ENCODE data around the gene AQP3. TPM values are rescaled to one million over a fixed set of nuclear protein-coding genes. Genes with fewer than 3 reads are reported as not detected.

The AQP3 gene
- total RNA-seq, 6 experiments from 2014 or later: 0.28 to 0.81 (median 0.53) TPM

- no peaks in the 10 kb centered on the region for H3K9me3 Mint-ChIP-seq
- H3K27me3 Mint-ChIP-seq (ENCODE audit: insufficient read depth): peaks cover 21% of the 10 kb centered on the region
- no peak for DNase-seq
- TF ChIP-seq CTCF (IDR thresholded peaks at IDR 0.05): no peak
- no peaks in the 10 kb centered on the region for H3K36me3 Mint-ChIP-seq (ENCODE audit: low read depth)
- H3K4me3 Mint-ChIP-seq: no peak overlapping the region
- no peak overlapping the region for H3K27ac Mint-ChIP-seq
- H3K4me1 Mint-ChIP-seq (ENCODE audit: low read depth): peaks cover 11% of the 10 kb centered on the region; the same call in 1 of the 2 replicates
These were observed 7.7 kb downstream of the AQP3 start for GRCh38 chr9:33439731-33440130.

- Mint-ChIP-seq H3K4me1 (ENCODE audit: low read depth) (peaks cover 11% of the 10 kb centered on the region; the same call in 1 of the 2 replicates), H3K4me3 (no peak overlapping the region), H3K27ac (no peak overlapping the region), H3K9me3 (no peaks in the 10 kb centered on the region), H3K36me3 (ENCODE audit: low read depth) (no peaks in the 10 kb centered on the region), H3K27me3 (ENCODE audit: insufficient read depth) (peaks cover 24% of the 10 kb centered on the region)
- no peak for TF ChIP-seq CTCF (IDR thresholded peaks at IDR 0.05)
- DNase-seq: no peak
These were observed 8.3 kb downstream of the AQP3 start for GRCh38 chr9:33438926-33439680.

GRCh38 chr9:33437898-33438297 is 9.5 kb downstream of the AQP3 start:
- no peak for DNase-seq
- Mint-ChIP-seq H3K27me3 (ENCODE audit: insufficient read depth) (peaks cover 24% of the 10 kb centered on the region), H3K4me3 (no peak overlapping the region), H3K9me3 (no peaks in the 10 kb centered on the region), H3K27ac (no peak overlapping the region), H3K36me3 (ENCODE audit: low read depth) (no peaks in the 10 kb centered on the region), H3K4me1 (ENCODE audit: low read depth) (peaks cover 11% of the 10 kb centered on the region; the same call in 1 of the 2 replicates)
- no peak for TF ChIP-seq CTCF (IDR thresholded peaks at IDR 0.05)

GRCh38 chr9:33437205-33437604 is 10.2 kb downstream of the AQP3 start:
- no peak for TF ChIP-seq CTCF (IDR thresholded peaks at IDR 0.05)
- Mint-ChIP-seq H3K4me1 (ENCODE audit: low read depth) (peaks cover 11% of the 10 kb centered on the region; the same call in 1 of the 2 replicates), H3K27me3 (ENCODE audit: insufficient read depth) (peaks cover 24% of the 10 kb centered on the region), H3K27ac (no peak overlapping the region), H3K9me3 (no peaks in the 10 kb centered on the region), H3K36me3 (ENCODE audit: low read depth) (no peaks in the 10 kb centered on the region), H3K4me3 (no peak overlapping the region)
- no peak for DNase-seq

GRCh38 chr9:33436445-33436844 is 10.9 kb downstream of the AQP3 start:
- no peak for DNase-seq
- no peak overlapping the region for H3K27ac Mint-ChIP-seq
- no peak for TF ChIP-seq CTCF (IDR thresholded peaks at IDR 0.05)

More at GRCh38 chr9:33436445-33436844, 10.9 kb downstream of the AQP3 start:
- H3K4me1 Mint-ChIP-seq (ENCODE audit: low read depth): peaks cover 11% of the 10 kb centered on the region; the same call in 1 of the 2 replicates
- H3K4me3 Mint-ChIP-seq: no peak overlapping the region
- no peaks in the 10 kb centered on the region for H3K36me3 Mint-ChIP-seq (ENCODE audit: low read depth)
- H3K9me3 Mint-ChIP-seq: no peaks in the 10 kb centered on the region
- H3K27me3 Mint-ChIP-seq (ENCODE audit: insufficient read depth): peaks cover 23% of the 10 kb centered on the region
